ENCODE measurements around the gene SMIM43. TPM values are rescaled to one million over a fixed set of nuclear protein-coding genes. Genes with fewer than 3 reads are reported as not detected.
A peak's percentile ranks its signal among the peaks of the same experiment; 100 is the strongest.

SMIM43 gene
- total and polyA plus RNA-seq, 2 of the 8 experiments (the other 6 are each of a cell fraction or from before 2014, with no cell fraction given) = 0.50 to 0.94 TPM

- Histone ChIP-seq H2AK5ac (ENCODE audit: low read depth, low read length) (no peak overlapping the region), H3K4me3 (ENCODE audit: extremely low read depth in 1 of 4, insufficient read depth in 2 of 4, low read depth in 3 of 4, low read length in 4 of 4) (no peak overlapping the region), H4K20me1 (replicated peaks in 1 of 2; ENCODE audit: control insufficient read depth in 1 of 2, insufficient read depth in 2 of 2, low read length in 2 of 2) (no peaks in the 10 kb centered on the region), H3K14ac (ENCODE audit: insufficient read length) (no peak overlapping the region), H4K91ac (replicated peaks; ENCODE audit: insufficient read length, low read length) (no peak overlapping the region), H3K4ac (replicated peaks; ENCODE audit: insufficient read length, low read depth, low read length) (no peak overlapping the region), H3K27me3 (replicated peaks in 1 of 4; ENCODE audit: control insufficient read depth in 3 of 4, extremely low read depth in 1 of 4, insufficient read depth in 3 of 4, low read length in 3 of 4) (peaks cover 0 to 2% (median 0%) of the 10 kb centered on the region in 4 experiments; a peak in 1 of 7 replicates), H3K36me3 (ENCODE audit: control insufficient read depth in 2 of 4, insufficient read depth in 4 of 4, low read length in 3 of 4) (no peaks in the 10 kb centered on the region), H2BK5ac (ENCODE audit: low read depth, low read length) (no peak overlapping the region), H2BK12ac (ENCODE audit: low read depth, low read length) (no peak overlapping the region), H3K4me1 (replicated peaks in 1 of 4; ENCODE audit: control insufficient read depth in 3 of 4, insufficient read depth in 4 of 4, low read length in 3 of 4) (0 out of 7 replicates have a peak, but pooled peaks cover 0 to 2% (median 0%) of the 10 kb centered on the region in 4 experiments), H3K18ac (ENCODE audit: extremely low read depth, low read length) (no peak overlapping the region), H3K23me2 (ENCODE audit: low read depth, low read length) (peaks cover 2% of the 10 kb centered on the region; the same call in 1 of the 2 replicates), H3K79me2 (ENCODE audit: control insufficient read depth in 1 of 2, insufficient read depth in 2 of 2, low read length in 2 of 2) (no peaks in the 10 kb centered on the region), H3K27ac (ENCODE audit: low read depth, low read length) (no peak overlapping the region), H3K9me3 (ENCODE audit: insufficient read depth in 2 of 2, low read depth in 1 of 2, low read length in 1 of 2) (no peaks in the 10 kb centered on the region), H4K8ac (ENCODE audit: extremely low read depth, insufficient read depth, low read length) (no peak overlapping the region), H3K9ac (replicated peaks in 1 of 4; ENCODE audit: extremely low read depth in 1 of 4, low read depth in 3 of 4, low read length in 3 of 4) (no peak overlapping the region), H3K23ac (ENCODE audit: insufficient read length) (no peak overlapping the region), H2AFZ (ENCODE audit: low read length) (0 out of 2 replicates have a peak overlapping the region, but pooled peaks have one; percentile 39), H3K56ac (replicated peaks; ENCODE audit: insufficient read length, low read depth, low read length) (no peak overlapping the region), H4K5ac (ENCODE audit: insufficient read length, low read depth, low read length) (no peak overlapping the region), H2BK20ac (ENCODE audit: low read length) (no peak overlapping the region), H3K79me1 (ENCODE audit: low read depth, low read length) (no peaks in the 10 kb centered on the region), H3K4me2 (ENCODE audit: insufficient read depth in 1 of 2, low read depth in 2 of 2, low read length in 2 of 2) (no peak overlapping the region), H2BK15ac (ENCODE audit: low read length) (peak overlapping the region; percentile 33; the same call in 1 of the 2 replicates), H2BK120ac (replicated peaks; ENCODE audit: low read depth, low read length) (no peak overlapping the region)
- WGBS, 2 experiments (ENCODE audit: extremely low coverage in 1 of 2, insufficient coverage in 1 of 2, insufficient read length in 1 of 2, insufficient replicate concordance in 2 of 2, low coverage in 1 of 2, low lambda C conversion rate in 2 of 2, missing lambda C conversion rate in 1 of 2) = 94% methylated on average over 4 of the region's 4 CpGs; no CpG with 5 or more reads in 1 of the 2 experiments
- TF ChIP-seq TAF7 (optimal IDR thresholded peaks at IDR 0.05; ENCODE audit: borderline replicate concordance, low read depth, low read length) (no peak), YY1 (IDR thresholded peaks at IDR 0.05; ENCODE audit: low read depth, low read length) (no peak), ASH2L (IDR thresholded peaks at IDR 0.05; ENCODE audit: low read length) (no peak), SUZ12 (IDR thresholded peaks at IDR 0.05; ENCODE audit: low read length) (no peak), SIRT6 (IDR thresholded peaks at IDR 0.05; ENCODE audit: low read length) (no peak), BRCA1 (IDR thresholded peaks at IDR 0.05; ENCODE audit: low read depth, low read length) (no peak), KDM1A (IDR thresholded peaks at IDR 0.05; ENCODE audit: borderline replicate concordance, low read length) (no peak)
- DNase-seq (ENCODE audit: low read depth in 1 of 2, low spot score in 2 of 2) = no peak
- FAIRE-seq = no peak
- ChIA-PET CTCF (ENCODE audit: partially characterized antibody) (interaction anchor here (0.6 to 1.3 kb wide), 4 partner anchors 12 to 92 kb away, joined by 3 to 4 read pairs (median 3); partner anchors contain the start of gene CCNA2), POLR2A (ENCODE audit: partially characterized antibody) (interaction anchor here (0.9 to 1.6 kb wide), 2 partner anchors 10 to 44 kb away, joined by 3 to 8 read pairs; no protein-coding TSS in a partner anchor)
Measured at GRCh38 chr4:121785479-121785878, 20.5 kb upstream of the SMIM43 start.

Data from H1 (cell line).